Transverse colon (tissue), 4 donors: ENCODE data around the gene ACTL6B. TPM values are rescaled to one million over a fixed set of nuclear protein-coding genes. Genes with fewer than 3 reads are reported as not detected.
"Not testable (repeated sequence)": the region's sequence is repeated elsewhere in the genome, so short reads cannot be mapped to it uniquely, and the experiment has no call there.

ENCODE experiments used
- DNase-seq: peaks from one replicate; pipeline ENCODE4 v3.0.0-alpha.2; 2019
- H3K27ac ChIP-seq, 4 donors: fragments of 200-600 bp; sonication (generic); 2 replicates each; pipeline ENCODE4 v1.5.1; 2016 to 2018; ENCODE audit warnings: inconsistent platforms in 4 of 4
- H3K27me3 ChIP-seq: fragments of 200-600 bp; sonication (generic); 2 replicates; pipeline ENCODE4 v1.5.1; 2017; ENCODE audit warnings: inconsistent platforms
- H3K36me3 ChIP-seq, 4 donors: fragments of 200-600 bp; sonication (generic); 2 replicates each; pipeline ENCODE4 v1.5.1; 2017 to 2019; ENCODE audit warnings: inconsistent platforms in 4 of 4
- H3K4me1 ChIP-seq, 4 donors: fragments of 200-600 bp; sonication (generic); 2 replicates each; pipeline ENCODE4 v1.5.1; 2017 to 2020; ENCODE audit warnings: inconsistent platforms in 4 of 4
- H3K4me3 ChIP-seq, 4 donors: fragments of 200-600 bp; sonication (generic); 1 replicate in 1 of 4; 2 replicates in 3 of 4; pipeline versions ENCODE4 v1.5.1 to v1.6.1; 2017 to 2019; ENCODE audit warnings: inconsistent platforms in 4 of 4
- H3K9me3 ChIP-seq, 2 donors: fragments of 200-600 bp; sonication (generic); 2 replicates each; pipeline ENCODE4 v1.5.1; 2017 to 2019; ENCODE audit warnings: inconsistent platforms in 2 of 2
- EP300 ChIP-seq: sonication (generic); formaldehyde crosslinking; IDR thresholded peaks from one replicate; pipeline ENCODE4 v1.6.1; 2017; ENCODE audit warnings: antibody characterized with exemption, low read depth
- POLR2A ChIP-seq: fragments of 450-650 bp; IDR thresholded peaks from one replicate; pipeline ENCODE4 v1.6.1; 2016; ENCODE audit warnings: antibody characterized with exemption, mild to moderate bottlenecking, moderate library complexity
- POLR2AphosphoS5 ChIP-seq, 3 donors: sonication (generic); formaldehyde crosslinking; IDR thresholded peaks; one replicate each; pipeline ENCODE4 v1.6.1; 2016; ENCODE audit warnings: antibody characterized with exemption in 3 of 3
- WGBS, 2 donors: methylation state at CpG; one replicate each; pipeline ENCODE4 v1.1.5; 2018; ENCODE audit warnings: low coverage in 1 of 2; 5-methylcytosine and 5-hydroxymethylcytosine counted together
- in situ Hi-C, 4 donors: fragments of 200-750 bp; cut with MboI; loops; one replicate each; pipeline versions ENCODE4 v1.15.0 to v1.15.1; 2017; ENCODE audit warnings: low sequenced_read_pairs in 3 of 4, low pct_ligation_motif_present in 1 of 4, low pct_unique_long_range_greater_than_20kb in 1 of 4
- intact Hi-C: fragments of 100-400 bp; cut with DNase I; formaldehyde crosslinking; loops from one replicate; pipeline ENCODE4 v1.15.1; 2023; ENCODE audit warnings: low total_unique reads
- total RNA-seq, 4 donors: library from RNA; depleted of rRNA; stranded (reverse); fragments of >200 nt; gene quantifications; one replicate each; pipeline ENCODE4 v1.1.0, GENCODE V29; 2016
- TF ChIP-seq, protein P1 (sequence below), 5 experiments: fragments of 200-600 bp in 3 of 5; fragments of 450-650 bp in 2 of 5; sonication (generic) in 3 of 5; IDR thresholded peaks; 1 replicate in 2 of 5; 2 replicates in 3 of 5; pipeline ENCODE4 v1.5.1; 2016 to 2017; ENCODE audit warnings: antibody characterized with exemption in 5 of 5, inconsistent platforms in 3 of 5, mild to moderate bottlenecking in 2 of 5, moderate library complexity in 1 of 5

ACTL6B gene
- total RNA-seq: not detected

DNA sequence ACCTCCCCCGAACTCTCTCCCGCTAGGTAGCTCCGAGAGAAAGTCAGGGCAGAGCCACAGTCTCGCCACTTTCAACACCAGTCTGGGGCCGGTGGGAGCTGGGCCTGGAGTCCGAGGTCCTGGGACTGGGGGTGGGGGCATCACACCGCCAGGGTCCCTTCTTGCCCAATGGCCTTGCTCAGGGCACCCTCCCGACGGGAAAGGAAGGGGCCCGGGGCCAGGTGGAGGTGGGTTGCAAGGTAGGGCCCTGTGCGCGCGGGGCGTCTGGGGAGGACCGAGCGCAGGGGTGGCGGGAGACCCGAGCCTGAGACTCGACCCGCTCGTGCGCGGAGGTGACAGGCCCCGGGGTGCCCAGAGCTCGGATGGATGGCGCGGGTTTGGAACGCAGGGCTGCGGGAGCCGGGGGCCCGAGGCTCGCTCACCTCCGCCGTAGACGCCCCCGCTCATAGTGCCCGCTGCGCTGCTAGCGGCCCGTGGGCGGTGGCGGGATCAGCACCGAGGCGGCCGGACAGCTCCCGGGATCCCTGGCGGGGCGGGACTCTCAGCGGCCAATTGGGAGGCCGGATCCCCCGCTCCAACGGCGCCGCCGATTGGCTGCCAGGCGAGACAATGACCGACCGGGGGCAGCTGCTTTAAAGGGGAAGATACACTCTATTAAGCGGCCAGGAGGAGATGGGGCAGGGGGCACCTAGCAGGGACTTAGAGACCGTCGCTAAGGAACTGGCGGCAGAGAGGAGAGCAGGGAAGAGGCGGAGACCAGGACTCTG is at the start of gene ACTL6B:
ACTL6B (minus strand) TSS at position 541 of the 767 bp plus-strand sequence; CDS start at position 447, 94 bp downstream.
- intact Hi-C loops: no loop called here
- no peak within 1 kb of the TSS for H3K4me3 ChIP-seq
- H3K4me1 ChIP-seq: no peaks in the 10 kb centered on the region
- no peak for TF ChIP-seq POLR2A
- TF ChIP-seq, protein P1, sequence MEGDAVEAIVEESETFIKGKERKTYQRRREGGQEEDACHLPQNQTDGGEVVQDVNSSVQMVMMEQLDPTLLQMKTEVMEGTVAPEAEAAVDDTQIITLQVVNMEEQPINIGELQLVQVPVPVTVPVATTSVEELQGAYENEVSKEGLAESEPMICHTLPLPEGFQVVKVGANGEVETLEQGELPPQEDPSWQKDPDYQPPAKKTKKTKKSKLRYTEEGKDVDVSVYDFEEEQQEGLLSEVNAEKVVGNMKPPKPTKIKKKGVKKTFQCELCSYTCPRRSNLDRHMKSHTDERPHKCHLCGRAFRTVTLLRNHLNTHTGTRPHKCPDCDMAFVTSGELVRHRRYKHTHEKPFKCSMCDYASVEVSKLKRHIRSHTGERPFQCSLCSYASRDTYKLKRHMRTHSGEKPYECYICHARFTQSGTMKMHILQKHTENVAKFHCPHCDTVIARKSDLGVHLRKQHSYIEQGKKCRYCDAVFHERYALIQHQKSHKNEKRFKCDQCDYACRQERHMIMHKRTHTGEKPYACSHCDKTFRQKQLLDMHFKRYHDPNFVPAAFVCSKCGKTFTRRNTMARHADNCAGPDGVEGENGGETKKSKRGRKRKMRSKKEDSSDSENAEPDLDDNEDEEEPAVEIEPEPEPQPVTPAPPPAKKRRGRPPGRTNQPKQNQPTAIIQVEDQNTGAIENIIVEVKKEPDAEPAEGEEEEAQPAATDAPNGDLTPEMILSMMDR (IDR thresholded peaks at IDR 0.05): no peak
- no peak for TF ChIP-seq POLR2AphosphoS5 (IDR thresholded peaks at IDR 0.05)
- in situ Hi-C loops: no loop called here
- H3K27ac ChIP-seq: no peak within 1 kb of the TSS
- no peaks in the 10 kb centered on the region for H3K36me3 ChIP-seq
- peak; percentile 21 for DNase-seq
- H3K27me3 ChIP-seq: peaks cover 66% of the 10 kb centered on the region
- H3K9me3 ChIP-seq: no peaks in the 10 kb centered on the region
- WGBS, 2 donors: 31% methylated on average over 32 of the region's 63 CpGs; no CpG with 5 or more reads in 1 of the 2 donors

DNA sequence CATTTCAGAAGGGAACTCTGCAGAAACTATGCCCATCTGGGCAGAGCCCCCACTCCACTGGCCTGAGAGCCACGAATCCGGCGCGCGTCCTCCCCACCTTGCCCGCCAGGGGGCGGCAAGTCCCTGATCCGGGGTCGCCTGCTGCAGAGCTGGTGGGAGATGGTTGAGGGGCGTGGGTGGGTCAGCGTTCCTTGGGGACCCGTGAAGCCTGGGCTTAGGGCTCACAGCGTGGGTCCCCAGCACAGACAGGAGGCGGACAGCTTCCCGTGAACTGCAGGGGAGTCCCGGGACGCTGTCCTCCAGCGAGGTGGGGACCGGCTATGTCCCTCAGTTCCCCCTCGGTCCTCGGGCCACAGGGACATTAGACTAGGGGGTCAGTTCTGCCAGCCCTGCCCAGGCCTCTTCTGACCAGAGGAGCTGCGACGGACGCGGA is 49.1 kb upstream of the ACTL6B start:
- 1% methylated on average over 18 of the region's 25 CpGs; no CpG with 5 or more reads in 1 of the 2 donors for WGBS, 2 donors
- peak overlapping the region; percentile 68 to 92 (median 82) for H3K4me3 ChIP-seq
- in situ Hi-C loops (loop anchor here in 2 of 4 donors (25.0 kb wide), 2 partner anchors 157 to 243 kb away; partner anchors contain the start of genes SLC12A9 (in 1 of the 2), SPACDR (in 1 of the 2) and TRIP6 (in 1 of the 2)), intact Hi-C loops (loop anchor here (10.0 kb wide), 2 partner anchors 149 to 231 kb away; partner anchors contain the start of genes SLC12A9 and TSC22D4)
- no peaks in the 10 kb centered on the region for H3K9me3 ChIP-seq
- no peaks in the 10 kb centered on the region for H3K36me3 ChIP-seq
- peak overlapping the region; percentile 93 to 96 (median 94) for H3K27ac ChIP-seq
- peaks cover 7 to 21% (median 12%) of the 10 kb centered on the region in 4 donors for H3K4me1 ChIP-seq
- peak; percentile 81 for DNase-seq
- peaks cover 2% of the 10 kb centered on the region for H3K27me3 ChIP-seq
- no peak for TF ChIP-seq POLR2A
- TF ChIP-seq, protein P1 (IDR thresholded peaks at IDR 0.05): peak; percentile 94 to 97 (median 94)

DNA sequence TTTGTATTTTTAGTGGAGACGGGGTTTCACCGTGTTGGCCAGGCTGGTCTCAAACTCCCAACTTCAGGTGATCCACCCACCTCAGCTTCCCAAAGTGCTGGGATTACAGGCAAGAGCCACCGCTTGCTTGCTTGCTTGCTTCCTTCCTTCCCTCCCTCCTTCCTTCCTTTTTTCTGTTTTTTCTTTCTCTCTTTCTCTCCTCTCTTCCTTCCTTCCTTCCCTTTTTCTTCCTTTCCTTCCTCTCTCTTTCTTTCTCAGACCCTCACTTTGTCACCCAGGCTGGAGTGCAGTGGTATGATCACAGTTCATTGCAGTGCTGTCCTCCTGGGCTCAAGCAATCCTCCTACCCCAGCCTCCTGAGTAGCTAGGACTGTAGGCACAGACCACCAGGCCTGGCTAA is 44.8 kb upstream of the ACTL6B start:
- H3K27ac ChIP-seq, H3K4me3 ChIP-seq, DNase-seq, H3K4me1 ChIP-seq, H3K9me3 ChIP-seq, H3K36me3 ChIP-seq: not testable (repeated sequence)
- H3K27me3 ChIP-seq: peaks cover 19% of the 10 kb centered on the region
- in situ Hi-C loops: loop anchor here in 3 of 4 donors (5.0 to 25.0 kb wide), 3 partner anchors 156 to 239 kb away; partner anchors contain the start of genes SLC12A9 (in 1 of the 3), SPACDR (in 1 of the 3) and TRIP6 (in 1 of the 3)
- 67 to 83% methylated on average over 3 of the region's 3 CpGs for WGBS, 2 donors
- intact Hi-C loops: loop anchor here (10.0 kb wide), 2 partner anchors 154 to 226 kb away; partner anchors contain the start of genes SLC12A9 and TSC22D4

DNA sequence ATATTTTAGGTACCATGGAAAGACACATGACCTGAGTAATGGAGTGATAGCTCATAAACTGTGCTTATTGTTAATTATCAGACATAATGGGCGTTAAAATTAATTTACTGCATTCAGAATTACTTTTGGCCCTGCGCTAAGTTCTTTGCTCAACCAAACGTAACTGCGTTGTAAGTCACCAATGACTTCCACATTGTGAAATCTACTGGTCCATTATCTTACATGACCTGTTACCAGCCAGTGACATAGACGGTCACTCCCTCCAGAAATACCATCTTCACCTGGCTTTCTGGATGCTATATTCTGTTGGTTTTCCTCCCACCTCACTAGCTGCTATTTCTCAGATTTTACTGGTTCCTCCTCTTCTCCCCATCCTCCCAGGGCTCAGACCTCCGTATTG is 42.8 kb upstream of the ACTL6B start:
- Histone ChIP-seq H3K4me1 (peaks cover 0 to 8% (median 3%) of the 10 kb centered on the region in 4 donors), H3K36me3 (no peaks in the 10 kb centered on the region), H3K9me3 (no peaks in the 10 kb centered on the region), H3K27me3 (peaks cover 25% of the 10 kb centered on the region), H3K4me3 (no peak overlapping the region), H3K27ac (no peak overlapping the region)
- TF ChIP-seq POLR2A: no peak
- no peak for TF ChIP-seq EP300
- intact Hi-C loops (no loop called here), in situ Hi-C loops (loop anchor here in 3 of 4 donors (10.0 to 25.0 kb wide), 3 partner anchors 112 to 237 kb away; partner anchors contain the start of genes SPACDR (in 3 of the 3), FBXO24 (in 1 of the 3) and LRCH4 (in 1 of the 3))
- WGBS, 2 donors: 53% methylated on average over 6 of the region's 6 CpGs; no CpG with 5 or more reads in 1 of the 2 donors
- no peak for DNase-seq

DNA sequence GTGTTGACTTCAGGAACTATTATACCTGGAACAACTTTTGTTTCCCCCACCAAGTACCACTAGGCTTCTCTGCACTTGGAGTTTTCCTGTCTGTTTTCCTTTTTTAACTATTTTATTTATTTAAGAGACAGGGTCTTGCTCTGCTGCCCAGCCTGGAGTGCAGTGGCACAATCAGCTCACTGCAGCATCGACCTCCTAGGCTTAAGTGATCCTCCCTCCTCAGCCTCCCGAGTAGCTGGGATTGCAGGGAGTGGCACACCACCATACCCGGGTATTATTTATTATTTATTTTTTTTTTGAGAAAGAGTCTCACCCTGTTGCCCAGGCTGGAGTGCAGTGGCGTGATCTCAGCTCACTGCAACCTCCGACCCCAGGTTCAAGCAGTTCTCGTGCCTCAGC is 39.9 kb upstream of the ACTL6B start:
- Histone ChIP-seq H3K4me1 (peaks cover 17 to 30% (median 26%) of the 10 kb centered on the region in 4 donors), H3K4me3 (no peak overlapping the region), H3K27me3 (peaks cover 23% of the 10 kb centered on the region), H3K9me3 (no peaks in the 10 kb centered on the region), H3K36me3 (no peaks in the 10 kb centered on the region), H3K27ac (no peak overlapping the region)
- intact Hi-C loops (no loop called here), in situ Hi-C loops (loop anchor here in 3 of 4 donors (10.0 to 25.0 kb wide), 3 partner anchors 109 to 234 kb away; partner anchors contain the start of genes SPACDR (in 3 of the 3), FBXO24 (in 1 of the 3) and LRCH4 (in 1 of the 3))
- 52 to 70% methylated on average over 6 of the region's 6 CpGs for WGBS, 2 donors
- no peak for DNase-seq
- TF ChIP-seq EP300: no peak
- no peak for TF ChIP-seq POLR2AphosphoS5 (IDR thresholded peaks at IDR 0.05)
- TF ChIP-seq, protein P1 (IDR thresholded peaks at IDR 0.05): no peak
- no peak for TF ChIP-seq POLR2A
